Hindlimb muscle (tissue), 1 donor: ENCODE measurements around the gene EN1. TPM values are rescaled to one million over a fixed set of nuclear protein-coding genes. Genes with fewer than 3 reads are reported as not detected.

Experiments used
- polyA plus RNA-seq: library from polyadenylated mRNA; unstranded; fragments of 120-200 nt; gene quantifications from one replicate; pipeline ENCODE4 v1.2.1, GENCODE V29; 2013; ENCODE audit not compliant: insufficient read length

The EN1 gene
- polyA plus RNA-seq, 1 donor, result 8.3 TPM

Other genes with a start within 250 kb of the EN1 start
- gene MARCO, start 94.5 kb upstream of the EN1 start, polyA plus RNA-seq, result 1.4 TPM